Gastroesophageal sphincter (tissue), 4 donors: ENCODE results near the gene NOP16. TPM values are rescaled to one million over a fixed set of nuclear protein-coding genes. Genes with fewer than 3 reads are reported as not detected.

ENCODE experiments used
- ATAC-seq: fragments of 150-250 bp; one replicate; pipeline ENCODE4 v1.9.1; 2016; ENCODE audit warnings: mild to moderate bottlenecking, moderate library complexity
- H3K27ac ChIP-seq, 4 donors: fragments of 200-600 bp; sonication (generic) in 3 of 4; 1 replicate in 3 of 4; 2 replicates in 1 of 4; pipeline ENCODE4 v1.5.1; 2016 to 2019
- H3K27me3 ChIP-seq: fragments of 200-600 bp; sonication (generic); one replicate; pipeline ENCODE4 v1.5.1; 2019
- H3K36me3 ChIP-seq, 2 donors: fragments of 200-600 bp; sonication (generic); one replicate each; pipeline ENCODE4 v1.5.1; 2019; ENCODE audit warnings: control low read depth in 1 of 2
- H3K4me1 ChIP-seq, 3 donors: fragments of 200-600 bp; sonication (generic); 1 replicate in 2 of 3; 2 replicates in 1 of 3; pipeline ENCODE4 v1.5.1; 2016 to 2019; ENCODE audit warnings: control low read depth in 2 of 3
- H3K4me3 ChIP-seq, 2 donors: fragments of 200-600 bp; sonication (generic); one replicate each; pipeline ENCODE4 v1.5.1; 2019; ENCODE audit warnings: mild to moderate bottlenecking in 1 of 2, moderate library complexity in 1 of 2
- H3K9me3 ChIP-seq, 3 donors: fragments of 200-600 bp; sonication (generic); one replicate each; pipeline ENCODE4 v1.5.1; 2017 to 2019; ENCODE audit warnings: control low read depth in 2 of 3
- EP300 ChIP-seq: sonication (generic); formaldehyde crosslinking; IDR thresholded peaks from one replicate; pipeline ENCODE4 v1.6.1; 2017; ENCODE audit warnings: antibody characterized with exemption, mild to moderate bottlenecking
- POLR2A ChIP-seq, 2 donors: fragments of 450-650 bp; IDR thresholded peaks; one replicate each; pipeline ENCODE4 v1.6.1; 2017; ENCODE audit warnings: antibody characterized with exemption in 2 of 2, mild to moderate bottlenecking in 2 of 2, moderate library complexity in 1 of 2
- POLR2AphosphoS5 ChIP-seq: sonication (generic); formaldehyde crosslinking; IDR thresholded peaks from one replicate; pipeline ENCODE4 v1.6.1; 2017; ENCODE audit warnings: antibody characterized with exemption
- WGBS, 2 donors: methylation state at CpG; one replicate each; pipeline ENCODE4 v1.1.5; 2018; ENCODE audit warnings: low coverage in 1 of 2; 5-methylcytosine and 5-hydroxymethylcytosine counted together
- total RNA-seq, 4 donors: library from RNA; depleted of rRNA; stranded (reverse); fragments of >200 nt; gene quantifications; one replicate each; pipeline ENCODE4 v1.1.0, GENCODE V29; 2016
- TF ChIP-seq, protein P1 (sequence below), 4 experiments: fragments of 200-600 bp in 2 of 4; fragments of 450-650 bp in 2 of 4; sonication (generic) in 1 of 4; IDR thresholded peaks; one replicate each; pipeline ENCODE4 v1.5.1; 2017 to 2019; ENCODE audit warnings: antibody characterized with exemption in 4 of 4, mild to moderate bottlenecking in 2 of 4, moderate library complexity in 2 of 4

NOP16 gene
- total RNA-seq, 4 donors from 2014 or later = 9.1 to 22.3 (median 14.3) TPM

GRCh38 chr5:176426876-176427275 lies 38.5 kb upstream of the NOP16 start:
- Histone ChIP-seq H3K27ac (no peak overlapping the region), H3K4me3 (no peak overlapping the region), H3K4me1 (no peaks in the 10 kb centered on the region), H3K27me3 (peaks cover 3% of the 10 kb centered on the region), H3K36me3 (no peaks in the 10 kb centered on the region), H3K9me3 (no peaks in the 10 kb centered on the region)
- WGBS, 2 donors = 68 to 88% methylated on average over 1 of the region's 1 CpG
- no peak for ATAC-seq
- TF ChIP-seq POLR2A (IDR thresholded peaks at IDR 0.05) (no peak), EP300 (no peak), POLR2AphosphoS5 (no peak)
- TF ChIP-seq, protein P1, sequence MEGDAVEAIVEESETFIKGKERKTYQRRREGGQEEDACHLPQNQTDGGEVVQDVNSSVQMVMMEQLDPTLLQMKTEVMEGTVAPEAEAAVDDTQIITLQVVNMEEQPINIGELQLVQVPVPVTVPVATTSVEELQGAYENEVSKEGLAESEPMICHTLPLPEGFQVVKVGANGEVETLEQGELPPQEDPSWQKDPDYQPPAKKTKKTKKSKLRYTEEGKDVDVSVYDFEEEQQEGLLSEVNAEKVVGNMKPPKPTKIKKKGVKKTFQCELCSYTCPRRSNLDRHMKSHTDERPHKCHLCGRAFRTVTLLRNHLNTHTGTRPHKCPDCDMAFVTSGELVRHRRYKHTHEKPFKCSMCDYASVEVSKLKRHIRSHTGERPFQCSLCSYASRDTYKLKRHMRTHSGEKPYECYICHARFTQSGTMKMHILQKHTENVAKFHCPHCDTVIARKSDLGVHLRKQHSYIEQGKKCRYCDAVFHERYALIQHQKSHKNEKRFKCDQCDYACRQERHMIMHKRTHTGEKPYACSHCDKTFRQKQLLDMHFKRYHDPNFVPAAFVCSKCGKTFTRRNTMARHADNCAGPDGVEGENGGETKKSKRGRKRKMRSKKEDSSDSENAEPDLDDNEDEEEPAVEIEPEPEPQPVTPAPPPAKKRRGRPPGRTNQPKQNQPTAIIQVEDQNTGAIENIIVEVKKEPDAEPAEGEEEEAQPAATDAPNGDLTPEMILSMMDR (IDR thresholded peaks at IDR 0.05) = no peak

DNA sequence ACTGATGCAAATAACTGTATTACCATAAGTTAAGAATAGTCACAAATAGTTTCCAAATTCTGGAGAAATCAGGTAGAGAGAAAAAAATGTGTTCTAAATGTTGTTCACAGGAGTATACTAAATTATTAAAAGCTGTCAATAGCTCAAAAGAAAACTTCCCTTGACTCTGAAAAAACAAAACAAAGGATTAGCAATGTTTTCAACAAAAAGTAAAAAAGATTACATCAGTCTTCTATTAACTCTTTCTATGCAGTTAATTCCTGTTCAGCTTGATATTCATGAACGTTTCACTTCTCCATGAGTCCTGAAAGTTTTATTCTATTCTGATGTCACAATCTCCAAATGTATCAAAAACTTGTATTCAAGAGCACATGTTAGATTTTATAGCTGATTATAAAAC lies 37.4 kb upstream of the NOP16 start:
- WGBS, 2 donors = 69 to 95% methylated on average over 1 of the region's 1 CpG

DNA sequence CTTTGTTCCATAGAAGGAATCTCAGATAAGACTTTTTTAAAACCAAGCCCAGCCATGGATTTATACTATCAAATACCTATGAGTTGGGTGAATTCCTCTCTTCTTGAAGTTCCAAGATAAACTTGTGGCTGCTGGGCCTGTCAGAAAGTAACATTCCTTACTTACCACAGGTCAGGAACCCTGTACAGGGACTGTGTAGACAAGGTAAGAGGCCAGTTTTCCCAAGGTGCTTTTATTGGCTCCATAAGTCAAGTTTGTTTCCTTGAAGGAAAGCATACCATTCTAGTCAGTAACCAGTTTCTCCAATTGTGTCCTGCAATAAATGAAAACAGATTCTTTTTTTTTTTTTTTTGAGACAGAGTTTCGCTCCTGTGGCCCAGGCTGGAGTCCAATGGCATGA lies 36.7 kb upstream of the NOP16 start:
- WGBS, 2 donors = 86% methylated on average over 1 of the region's 1 CpG; no CpG with 5 or more reads in 1 of the 2 donors
- no peak for ATAC-seq

More for the DNA sequence above, 37.4 kb upstream of the NOP16 start:
- Histone ChIP-seq H3K36me3 (no peaks in the 10 kb centered on the region), H3K4me3 (no peak overlapping the region), H3K27me3 (peaks cover 3% of the 10 kb centered on the region), H3K27ac (no peak overlapping the region), H3K4me1 (no peaks in the 10 kb centered on the region), H3K9me3 (no peaks in the 10 kb centered on the region)
- no peak for ATAC-seq
- TF ChIP-seq, protein P1 (IDR thresholded peaks at IDR 0.05) = no peak
- no peak for TF ChIP-seq POLR2AphosphoS5
- TF ChIP-seq POLR2A (IDR thresholded peaks at IDR 0.05) = no peak
- TF ChIP-seq EP300 = no peak

GRCh38 chr5:176424181-176424580 lies 35.8 kb upstream of the NOP16 start:
- Histone ChIP-seq H3K36me3 (no peaks in the 10 kb centered on the region), H3K27me3 (peaks cover 3% of the 10 kb centered on the region), H3K9me3 (no peaks in the 10 kb centered on the region), H3K4me3 (no peak overlapping the region), H3K4me1 (no peaks in the 10 kb centered on the region), H3K27ac (no peak overlapping the region)
- TF ChIP-seq, protein P1 (IDR thresholded peaks at IDR 0.05) = no peak
- TF ChIP-seq EP300 = no peak
- no peak for TF ChIP-seq POLR2AphosphoS5
- no peak for TF ChIP-seq POLR2A (IDR thresholded peaks at IDR 0.05)
- ATAC-seq = no peak
- WGBS, 2 donors = 88% methylated on average over 3 of the region's 3 CpGs; no CpG with 5 or more reads in 1 of the 2 donors

More for the DNA sequence above, 36.7 kb upstream of the NOP16 start:
- no peak overlapping the region for H3K4me3 ChIP-seq
- H3K27ac ChIP-seq = no peak overlapping the region
- TF ChIP-seq POLR2A (IDR thresholded peaks at IDR 0.05) = no peak
- TF ChIP-seq, protein P1 (IDR thresholded peaks at IDR 0.05) = no peak
- no peak for TF ChIP-seq EP300
- no peak for TF ChIP-seq POLR2AphosphoS5
- H3K36me3 ChIP-seq = no peaks in the 10 kb centered on the region
- H3K4me1 ChIP-seq = no peaks in the 10 kb centered on the region
- H3K27me3 ChIP-seq = peaks cover 3% of the 10 kb centered on the region
- no peaks in the 10 kb centered on the region for H3K9me3 ChIP-seq

GRCh38 chr5:176420972-176421544 lies 32.7 kb upstream of the NOP16 start:
- ATAC-seq = no peak
- WGBS, 2 donors = 63 to 64% methylated on average over 1 to 2 of the region's 2 CpGs
- H3K36me3 ChIP-seq = no peaks in the 10 kb centered on the region

More at GRCh38 chr5:176420972-176421544, 32.7 kb upstream of the NOP16 start:
- peaks cover 3% of the 10 kb centered on the region for H3K27me3 ChIP-seq
- H3K27ac ChIP-seq = no peak overlapping the region
- no peak overlapping the region for H3K4me3 ChIP-seq
- TF ChIP-seq EP300 (no peak), POLR2AphosphoS5 (no peak), POLR2A (IDR thresholded peaks at IDR 0.05) (no peak)
- TF ChIP-seq, protein P1 (IDR thresholded peaks at IDR 0.05) = no peak
- peaks cover 0 to 8% (median 5%) of the 10 kb centered on the region in 3 donors for H3K4me1 ChIP-seq
- H3K9me3 ChIP-seq = no peaks in the 10 kb centered on the region
